Colonic mucosa (tissue), 4 donors: ENCODE data around the gene KIF19. TPM values are rescaled to one million over a fixed set of nuclear protein-coding genes. Genes with fewer than 3 reads are reported as not detected.
"Not testable (repeated sequence)": the region's sequence is repeated elsewhere in the genome, so short reads cannot be mapped to it uniquely, and the experiment has no call there.

Experiments used
- DNase-seq: peaks from one replicate; pipeline ENCODE4 v3.0.0-alpha.2; 2020
- H3K27ac ChIP-seq: fragments of 200-600 bp; one replicate; pipeline ENCODE4 v1.8.0; 2021
- H3K27me3 ChIP-seq: fragments of 200-600 bp; one replicate; pipeline ENCODE4 v1.8.0; 2021
- H3K36me3 ChIP-seq: fragments of 200-600 bp; one replicate; pipeline ENCODE4 v1.8.0; 2021
- H3K4me1 ChIP-seq: fragments of 200-600 bp; one replicate; pipeline ENCODE4 v1.8.0; 2021; ENCODE audit warnings: mild to moderate bottlenecking
- H3K4me3 ChIP-seq: fragments of 200-600 bp; one replicate; pipeline ENCODE4 v1.8.0; 2021
- H3K9ac ChIP-seq, 2 donors: one replicate each; pipeline ENCODE4 v1.7.0; 2013; ENCODE audit warnings: control low read depth in 2 of 2, low read depth in 2 of 2, low read length in 2 of 2
- H3K9me3 ChIP-seq: fragments of 200-600 bp; one replicate; pipeline ENCODE4 v1.8.0; 2021
- CTCF ChIP-seq: fragments of 200-600 bp; IDR thresholded peaks from one replicate; pipeline ENCODE4 v1.8.0; 2022; ENCODE audit warnings: antibody characterized with exemption, mild to moderate bottlenecking
- intact Hi-C: fragments of 100-400 bp; cut with DNase I; formaldehyde crosslinking; loops from one replicate; pipeline ENCODE4 v1.14.1; 2022
- total RNA-seq, 2 donors: library from RNA; stranded (reverse); fragmentation: NEBNext Ultra II Directional in 1 of 2; extraction: Animal tissue kit (Norgen Biotek cat#: 25700) in 1 of 2; gene quantifications; one replicate each; pipeline ENCODE4 v1.2.1, GENCODE V29; 2021
- donor health status: healthy.
- donor health status: DM: no; HTN: no; CAD: no.
- donor health status: DM: no; HTN: no; CAD: no.

Gene KIF19
- total RNA-seq, 2 donors from 2014 or later: 2.6 to 3.2 TPM

- intact Hi-C loops: no loop called here
- Histone ChIP-seq H3K36me3 (no peaks in the 10 kb centered on the region), H3K4me3 (no peak overlapping the region), H3K27ac (no peak overlapping the region), H3K9ac (no peak overlapping the region), H3K9me3 (no peaks in the 10 kb centered on the region), H3K4me1 (no peaks in the 10 kb centered on the region), H3K27me3 (no peaks in the 10 kb centered on the region)
- no peak for TF ChIP-seq CTCF
- DNase-seq: no peak
Measured at GRCh38 chr17:74403512-74404137, 77.6 kb downstream of the KIF19 start.

- no peaks in the 10 kb centered on the region for H3K36me3 ChIP-seq
- H3K9ac ChIP-seq: no peak overlapping the region
- DNase-seq: no peak
- intact Hi-C loops: no loop called here
- H3K9me3 ChIP-seq: no peaks in the 10 kb centered on the region
- TF ChIP-seq CTCF: no peak
- H3K4me1 ChIP-seq: no peaks in the 10 kb centered on the region
- H3K27me3 ChIP-seq: no peaks in the 10 kb centered on the region
- H3K27ac ChIP-seq: no peak overlapping the region
- no peak overlapping the region for H3K4me3 ChIP-seq
Measured at GRCh38 chr17:74404218-74404617, 78.2 kb downstream of the KIF19 start.

GRCh38 chr17:74404789-74405188, 78.8 kb downstream of the KIF19 start:
- H3K27ac ChIP-seq: no peak overlapping the region
- TF ChIP-seq CTCF: no peak
- H3K27me3 ChIP-seq: no peaks in the 10 kb centered on the region
- no peaks in the 10 kb centered on the region for H3K9me3 ChIP-seq
- DNase-seq: no peak
- intact Hi-C loops: no loop called here
- no peaks in the 10 kb centered on the region for H3K36me3 ChIP-seq
- H3K4me1 ChIP-seq: no peaks in the 10 kb centered on the region
- H3K9ac ChIP-seq: no peak overlapping the region
- no peak overlapping the region for H3K4me3 ChIP-seq

- DNase-seq, H3K27ac ChIP-seq, H3K4me1 ChIP-seq, intact Hi-C loops, H3K9me3 ChIP-seq, H3K36me3 ChIP-seq, H3K9ac ChIP-seq, H3K4me3 ChIP-seq, H3K27me3 ChIP-seq: not testable (repeated sequence)
Measured at GRCh38 chr17:74405311-74405710, 79.3 kb downstream of the KIF19 start.

Other genes with a start within 250 kb of the KIF19 start
- 100 to 1,000 TPM; 723 to 795 TPM for gene RPL38, start 122.5 kb upstream of the KIF19 start, total RNA-seq
- 1 to 10 TPM in 1 of 2 donors, under 1 TPM in 1; 0.86 to 2.9 TPM for gene TTYH2, start 112.7 kb upstream of the KIF19 start, total RNA-seq
- gene DNAI2, start 52.0 kb upstream of the KIF19 start, total RNA-seq: not detected
- under 1 TPM in 1 of 2 donors, not detected in 1; 0.22 TPM for gene BTBD17, start 35.6 kb downstream of the KIF19 start, total RNA-seq
- gene GPR142, start 41.3 kb downstream of the KIF19 start, total RNA-seq: under 1 TPM; 0.35 to 0.74 TPM
- gene GPRC5C, start 105.9 kb downstream of the KIF19 start, total RNA-seq: 100 to 1,000 TPM; 139 to 193 TPM
- gene CD300A, start 140.4 kb downstream of the KIF19 start, total RNA-seq: 1 to 10 TPM; 3.1 to 5.6 TPM
- under 1 TPM in 1 of 2 donors, not detected in 1; 0.69 TPM for gene CD300LB, start 205.2 kb downstream of the KIF19 start, total RNA-seq
- 1 to 10 TPM in 1 of 2 donors, under 1 TPM in 1; 0.35 to 1.1 TPM for gene CD300C, start 219.9 kb downstream of the KIF19 start, total RNA-seq
- under 1 TPM in 1 of 2 donors, not detected in 1; 0.45 TPM for gene CD300H, start 241.3 kb downstream of the KIF19 start, total RNA-seq